Fibroblast of lung (primary cell): ENCODE data around the gene KRTAP10-5. TPM values are rescaled to one million over a fixed set of nuclear protein-coding genes. Genes with fewer than 3 reads are reported as not detected.

Experiments used
- DNase-seq, 2 donors: peaks; one replicate each; pipeline versions ENCODE4 v3.0.0 to v3.0.0-alpha.2; 2010; ENCODE audit warnings: low read depth in 2 of 2
- H2AFZ ChIP-seq: 2 replicates; pipeline ENCODE4 v1.5.1; 2012; ENCODE audit warnings: low read length, control low read depth, inconsistent platforms
- H3K27ac ChIP-seq: 2 replicates; pipeline ENCODE4 v1.5.1; 2011; ENCODE audit warnings: low read length, control low read depth; ENCODE audit not compliant: insufficient read depth
- H3K27me3 ChIP-seq: 2 replicates; pipeline ENCODE4 v1.5.1; 2011; ENCODE audit warnings: mild to moderate bottlenecking, low read length; ENCODE audit not compliant: control insufficient read depth, insufficient read depth
- H3K36me3 ChIP-seq: 2 replicates; pipeline ENCODE4 v1.5.1; 2011; ENCODE audit warnings: low read length; ENCODE audit not compliant: control insufficient read depth, insufficient read depth
- H3K4me1 ChIP-seq: 2 replicates; pipeline ENCODE4 v1.5.1; 2011; ENCODE audit warnings: low read length; ENCODE audit not compliant: control insufficient read depth, insufficient read depth; ENCODE audit errors: extremely low read depth
- H3K4me2 ChIP-seq: 2 replicates; pipeline ENCODE4 v1.5.1; 2011; ENCODE audit warnings: low read length, control low read depth; ENCODE audit not compliant: insufficient read depth; ENCODE audit errors: extremely low read depth
- H3K4me3 ChIP-seq, 4 experiments: fragments of 200-600 bp in 1 of 4; sonication (generic) in 1 of 4; replicated peaks in 1 of 4; 2 replicates each; pipeline ENCODE4 v1.5.1; 2011 to 2016; ENCODE audit warnings: low read length in 4 of 4, low read depth in 3 of 4, mild to moderate bottlenecking in 3 of 4, control low read depth in 2 of 4, inconsistent platforms in 1 of 4, mixed read lengths in 1 of 4; ENCODE audit not compliant: insufficient read depth in 1 of 4; ENCODE audit errors: control extremely low read depth in 1 of 4
- H3K79me2 ChIP-seq: 2 replicates; pipeline ENCODE4 v1.5.1; 2012; ENCODE audit warnings: mild to moderate bottlenecking, low read length, inconsistent platforms; ENCODE audit not compliant: control insufficient read depth, insufficient read depth
- H3K9ac ChIP-seq: 2 replicates; pipeline ENCODE4 v1.5.1; 2011; ENCODE audit warnings: mild to moderate bottlenecking, low read length, control low read depth; ENCODE audit not compliant: insufficient read depth
- H3K9me3 ChIP-seq: 2 replicates; pipeline ENCODE4 v1.5.1; 2012; ENCODE audit warnings: low read depth, low read length; ENCODE audit not compliant: control insufficient read depth, insufficient read depth
- H4K20me1 ChIP-seq: 2 replicates; pipeline ENCODE4 v1.5.1; 2011; ENCODE audit warnings: low read length; ENCODE audit not compliant: control insufficient read depth, insufficient read depth; ENCODE audit errors: extremely low read depth
- EZH2 ChIP-seq: IDR thresholded peaks from 2 replicates; pipeline ENCODE4 v1.5.1; 2012; ENCODE audit warnings: low read length, control low read depth, mild to moderate bottlenecking; ENCODE audit errors: missing control alignments
- polyA plus RNA-seq, 2 donors: library from polyadenylated mRNA; depleted of rRNA in 1 of 2; stranded (reverse) in 1 of 2; unstranded in 1 of 2; fragments of >200 nt; gene quantifications; 2 replicates each; pipeline ENCODE4 v1.2.1, GENCODE V29; 2011 to 2012; ENCODE audit warnings: missing spikeins in 1 of 2
- total RNA-seq: library from RNA; depleted of rRNA; stranded (reverse); fragments of >200 nt; gene quantifications from 2 replicates; pipeline ENCODE4 v1.2.1, GENCODE V29; 2014
- TF ChIP-seq, protein P1 (sequence below), 2 donors: IDR thresholded peaks in 1 of 2; conservative IDR thresholded peaks in 1 of 2; 1 replicate in 1 of 2; 2 replicates in 1 of 2; pipeline ENCODE4 v1.5.1; 2011 to 2012; ENCODE audit warnings: low read length in 2 of 2, control low read depth in 1 of 2, inconsistent platforms in 1 of 2, low read depth in 1 of 2, mild to moderate bottlenecking in 1 of 2

The KRTAP10-5 gene
- total and polyA plus RNA-seq, 2 donors (not counting 1 experiment from before 2014, with no cell fraction given): not detected

DNA sequence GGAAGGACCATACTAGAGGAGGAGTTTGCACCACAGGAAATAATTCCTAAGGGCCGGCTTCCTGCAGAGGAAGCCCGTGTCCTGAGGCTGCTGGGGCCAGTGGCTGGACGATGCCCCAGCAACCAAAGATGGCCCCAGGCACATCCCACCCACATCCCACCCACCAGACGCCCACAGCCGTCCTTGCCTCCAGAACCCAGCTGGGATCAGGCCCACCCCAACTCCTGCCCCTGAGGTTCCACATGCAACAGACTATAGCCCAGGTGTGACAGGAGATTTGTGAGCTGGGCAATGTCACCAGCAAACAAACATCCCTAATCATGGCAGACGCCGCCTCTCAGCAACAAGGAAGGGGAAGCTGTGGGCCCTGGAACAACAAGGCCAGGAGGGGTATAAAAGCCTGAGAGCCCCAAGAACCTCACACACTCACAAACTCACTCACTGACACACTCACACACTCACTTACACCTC lies 46.3 kb upstream of the KRTAP10-5 start, which contains the start of gene KRTAP10-9:
Gene KRTAP10-9, plus strand, starts transcription at position 421 of the 471 bp plus-strand sequence. CDS start 79 bp downstream, outside the sequence.
- Histone ChIP-seq H3K27ac (no peak within 1 kb of the TSS), H3K36me3 (no peaks in the 10 kb centered on the region), H4K20me1 (no peaks in the 10 kb centered on the region), H3K4me1 (no peaks in the 10 kb centered on the region), H3K9me3 (no peaks in the 10 kb centered on the region), H3K4me3 (no peak within 1 kb of the TSS), H3K9ac (no peak within 1 kb of the TSS), H3K79me2 (no peaks in the 10 kb centered on the region), H3K4me2 (no peak within 1 kb of the TSS), H2AFZ (no peak within 1 kb of the TSS), H3K27me3 (no peaks in the 10 kb centered on the region)
- DNase-seq: no peak
- TF ChIP-seq EZH2: no peak
- TF ChIP-seq, protein P1, sequence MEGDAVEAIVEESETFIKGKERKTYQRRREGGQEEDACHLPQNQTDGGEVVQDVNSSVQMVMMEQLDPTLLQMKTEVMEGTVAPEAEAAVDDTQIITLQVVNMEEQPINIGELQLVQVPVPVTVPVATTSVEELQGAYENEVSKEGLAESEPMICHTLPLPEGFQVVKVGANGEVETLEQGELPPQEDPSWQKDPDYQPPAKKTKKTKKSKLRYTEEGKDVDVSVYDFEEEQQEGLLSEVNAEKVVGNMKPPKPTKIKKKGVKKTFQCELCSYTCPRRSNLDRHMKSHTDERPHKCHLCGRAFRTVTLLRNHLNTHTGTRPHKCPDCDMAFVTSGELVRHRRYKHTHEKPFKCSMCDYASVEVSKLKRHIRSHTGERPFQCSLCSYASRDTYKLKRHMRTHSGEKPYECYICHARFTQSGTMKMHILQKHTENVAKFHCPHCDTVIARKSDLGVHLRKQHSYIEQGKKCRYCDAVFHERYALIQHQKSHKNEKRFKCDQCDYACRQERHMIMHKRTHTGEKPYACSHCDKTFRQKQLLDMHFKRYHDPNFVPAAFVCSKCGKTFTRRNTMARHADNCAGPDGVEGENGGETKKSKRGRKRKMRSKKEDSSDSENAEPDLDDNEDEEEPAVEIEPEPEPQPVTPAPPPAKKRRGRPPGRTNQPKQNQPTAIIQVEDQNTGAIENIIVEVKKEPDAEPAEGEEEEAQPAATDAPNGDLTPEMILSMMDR (conservative IDR thresholded peaks at IDR 0.05 in 1 of 2, IDR thresholded peaks at IDR 0.05 in 1 of 2; ENCODE audit: low read depth in 1 of 2, low read length in 2 of 2): no peak

DNA sequence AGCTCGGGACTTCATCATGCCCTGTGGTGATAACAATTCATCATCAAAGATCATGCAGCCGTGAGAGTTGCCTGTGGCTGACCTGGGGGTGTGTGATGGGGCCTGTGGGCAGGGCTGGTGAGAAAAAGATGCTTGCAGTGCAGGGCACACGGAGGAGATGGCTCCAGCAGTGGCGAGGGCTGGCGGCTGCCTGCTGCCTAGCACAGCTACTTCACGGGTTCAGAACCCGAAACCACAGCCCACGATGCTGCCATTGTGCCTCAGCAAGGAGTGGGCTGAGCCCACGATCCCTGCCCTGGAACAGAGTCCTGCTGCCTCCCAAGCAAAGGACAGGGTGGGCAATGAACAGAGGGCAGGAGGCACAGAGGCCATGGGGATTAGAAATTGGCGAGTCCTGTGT lies 45.9 kb upstream of the KRTAP10-5 start:
- Histone ChIP-seq H3K36me3 (no peaks in the 10 kb centered on the region), H3K4me1 (no peaks in the 10 kb centered on the region), H3K27ac (no peak overlapping the region), H3K27me3 (no peaks in the 10 kb centered on the region), H3K79me2 (no peaks in the 10 kb centered on the region), H3K9me3 (no peaks in the 10 kb centered on the region), H4K20me1 (no peaks in the 10 kb centered on the region), H3K9ac (no peak overlapping the region), H2AFZ (no peak overlapping the region), H3K4me3 (no peak overlapping the region), H3K4me2 (no peak overlapping the region)
- no peak for DNase-seq
- no peak for TF ChIP-seq EZH2
- TF ChIP-seq, protein P1 (conservative IDR thresholded peaks at IDR 0.05 in 1 of 2, IDR thresholded peaks at IDR 0.05 in 1 of 2; ENCODE audit: low read depth in 1 of 2, low read length in 2 of 2): no peak

DNA sequence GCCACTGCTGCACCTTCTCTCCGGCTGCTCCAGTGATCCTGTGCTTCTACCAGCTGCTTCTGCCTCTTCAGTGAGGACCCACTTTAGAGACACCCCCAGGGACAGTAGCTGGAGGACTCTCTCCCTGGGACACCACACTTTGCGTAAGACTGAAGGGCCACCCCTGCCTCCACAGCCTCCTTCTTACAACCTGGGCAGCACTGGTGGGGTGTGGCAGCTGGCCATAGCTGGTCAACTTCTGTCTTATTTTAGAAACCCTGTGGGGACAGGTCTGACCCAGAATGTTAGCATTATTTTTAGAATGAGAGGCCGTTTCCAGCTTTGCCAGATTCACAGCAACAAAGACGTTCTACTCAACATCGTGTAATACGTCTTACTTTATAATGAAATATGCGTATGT lies 45.4 kb upstream of the KRTAP10-5 start:
- no peaks in the 10 kb centered on the region for H3K36me3 ChIP-seq
- H3K79me2 ChIP-seq: no peaks in the 10 kb centered on the region
- no peaks in the 10 kb centered on the region for H3K9me3 ChIP-seq
- no peak overlapping the region for H3K9ac ChIP-seq
- no peak overlapping the region for H3K27ac ChIP-seq
- H4K20me1 ChIP-seq: no peaks in the 10 kb centered on the region
- TF ChIP-seq, protein P1 (conservative IDR thresholded peaks at IDR 0.05 in 1 of 2, IDR thresholded peaks at IDR 0.05 in 1 of 2; ENCODE audit: low read depth in 1 of 2, low read length in 2 of 2): no peak
- no peak for TF ChIP-seq EZH2
- no peak overlapping the region for H3K4me2 ChIP-seq
- H3K27me3 ChIP-seq: no peaks in the 10 kb centered on the region
- no peaks in the 10 kb centered on the region for H3K4me1 ChIP-seq
- H3K4me3 ChIP-seq: no peak overlapping the region
- H2AFZ ChIP-seq: no peak overlapping the region
- no peak for DNase-seq
